Measurements from ENCODE around the gene IKZF2. TPM values are rescaled to one million over a fixed set of nuclear protein-coding genes. Genes with fewer than 3 reads are reported as not detected.

Gene IKZF2
- total and polyA plus RNA-seq, 9 of the 15 experiments (the other 6 are each of a cell fraction or from before 2014, with no cell fraction given): 0.04 to 0.54 (median 0.22) TPM

- no peak for TF ChIP-seq FOXP1 (CRISPR knock-in tag; IDR thresholded peaks at IDR 0.05)
- TF ChIP-seq NFATC3 (IDR thresholded peaks at IDR 0.05): no peak
- no peak for TF ChIP-seq ZNF668 (CRISPR knock-in tag; IDR thresholded peaks at IDR 0.05)
- no peak for TF ChIP-seq SETDB1 (IDR thresholded peaks at IDR 0.05; ENCODE audit: low read length)
- no peak for TF ChIP-seq POLR2G (IDR thresholded peaks at IDR 0.05; ENCODE audit: low read depth, low read length)
- TF ChIP-seq E2F5 (CRISPR knock-in tag; IDR thresholded peaks at IDR 0.05): no peak
- no peak for TF ChIP-seq ZFP30 (CRISPR knock-in tag; IDR thresholded peaks at IDR 0.05; ENCODE audit: borderline replicate concordance)
- TF ChIP-seq ZNF232 (CRISPR knock-in tag; IDR thresholded peaks at IDR 0.05): no peak
- TF ChIP-seq XRCC3 (IDR thresholded peaks at IDR 0.05): no peak
- no peak for TF ChIP-seq ZNF280B (CRISPR knock-in tag; IDR thresholded peaks at IDR 0.05)
- TF ChIP-seq FOXA1 (IDR thresholded peaks at IDR 0.05; ENCODE audit: borderline replicate concordance): no peak
- TF ChIP-seq ELF2 (CRISPR knock-in tag; IDR thresholded peaks at IDR 0.05): no peak
- TF ChIP-seq, protein P1, sequence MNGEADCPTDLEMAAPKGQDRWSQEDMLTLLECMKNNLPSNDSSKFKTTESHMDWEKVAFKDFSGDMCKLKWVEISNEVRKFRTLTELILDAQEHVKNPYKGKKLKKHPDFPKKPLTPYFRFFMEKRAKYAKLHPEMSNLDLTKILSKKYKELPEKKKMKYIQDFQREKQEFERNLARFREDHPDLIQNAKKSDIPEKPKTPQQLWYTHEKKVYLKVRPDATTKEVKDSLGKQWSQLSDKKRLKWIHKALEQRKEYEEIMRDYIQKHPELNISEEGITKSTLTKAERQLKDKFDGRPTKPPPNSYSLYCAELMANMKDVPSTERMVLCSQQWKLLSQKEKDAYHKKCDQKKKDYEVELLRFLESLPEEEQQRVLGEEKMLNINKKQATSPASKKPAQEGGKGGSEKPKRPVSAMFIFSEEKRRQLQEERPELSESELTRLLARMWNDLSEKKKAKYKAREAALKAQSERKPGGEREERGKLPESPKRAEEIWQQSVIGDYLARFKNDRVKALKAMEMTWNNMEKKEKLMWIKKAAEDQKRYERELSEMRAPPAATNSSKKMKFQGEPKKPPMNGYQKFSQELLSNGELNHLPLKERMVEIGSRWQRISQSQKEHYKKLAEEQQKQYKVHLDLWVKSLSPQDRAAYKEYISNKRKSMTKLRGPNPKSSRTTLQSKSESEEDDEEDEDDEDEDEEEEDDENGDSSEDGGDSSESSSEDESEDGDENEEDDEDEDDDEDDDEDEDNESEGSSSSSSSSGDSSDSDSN (IDR thresholded peaks at IDR 0.05; ENCODE audit: borderline replicate concordance in 1 of 2, low read depth in 2 of 2, low read length in 2 of 2): no peak
- no peak for FAIRE-seq
- H3K27me3 ChIP-seq (ENCODE audit: control insufficient read depth in 2 of 2, insufficient read depth in 2 of 2, low read length in 2 of 2): no peaks in the 10 kb centered on the region
- H3K9me1 ChIP-seq (ENCODE audit: control insufficient read depth, insufficient read depth, low read length): no peaks in the 10 kb centered on the region
- H3K9me3 ChIP-seq (replicated peaks; ENCODE audit: control insufficient read depth, insufficient read depth, low read depth, low read length): no peaks in the 10 kb centered on the region; the same call in 1 of the 2 replicates
- POLR2A ChIA-PET: no interaction called here
- H3K9ac ChIP-seq (ENCODE audit: insufficient read depth in 1 of 2, low read depth in 2 of 2, low read length in 2 of 2): no peak overlapping the region
- no peaks in the 10 kb centered on the region for H3K79me2 ChIP-seq (ENCODE audit: control insufficient read depth, insufficient read depth, low read length)
- no peak overlapping the region for H3K27ac ChIP-seq (ENCODE audit: extremely low read depth, low read depth, low read length)
- CTCF ChIA-PET (ENCODE audit: low intra/inter-chr PET ratio): no interaction called here
- DNase-seq (ENCODE audit: extremely low read depth in 1 of 4, low spot score in 3 of 4): no peak
- intact Hi-C loops (cut with micrococcal nuclease) (no loop called here), in situ Hi-C loops (cut with MboI) (no loop called here)
- 50% methylated on average over 1 of the region's 3 CpGs for WGBS (ENCODE audit: insufficient coverage, low coverage, missing lambda C conversion rate)
- no peaks in the 10 kb centered on the region for H3K4me1 ChIP-seq (replicated peaks in 1 of 2; ENCODE audit: control insufficient read depth in 2 of 2, insufficient read depth in 2 of 2, low read length in 2 of 2)
- BruUV-seq (replicated peaks): no TSS peak
- H3K4me2 ChIP-seq (ENCODE audit: insufficient read depth, low read length): no peak overlapping the region
- no peaks in the 10 kb centered on the region for H4K20me1 ChIP-seq (replicated peaks; ENCODE audit: control insufficient read depth, insufficient read depth, low read length)
- no peaks in the 10 kb centered on the region for H3K36me3 ChIP-seq (ENCODE audit: control insufficient read depth, insufficient read depth, low read length)
- H3K4me3 ChIP-seq: no peak overlapping the region
- no peak overlapping the region for H2AFZ ChIP-seq (ENCODE audit: low read depth, low read length)
- no peak for ATAC-seq
Observed at GRCh38 chr2:213043566-213043965, 107.8 kb downstream of the IKZF2 start.
